GM21576 (cell line): ENCODE data around the gene ING5.

Experiments
- ATAC-seq: cut with Tn5 transposase; IDR thresholded peaks from one replicate; pipeline ENCODE4 v1.9.1; 2021; ENCODE audit warnings: mild to moderate bottlenecking, moderate library complexity; ENCODE audit not compliant: unreplicated experiment

ING5 gene

GRCh38 chr2:241774419-241775222 is 72.8 kb downstream of the ING5 start:
- ATAC-seq, result no peak

GRCh38 chr2:241775223-241776177 is 73.7 kb downstream of the ING5 start:
- no peak for ATAC-seq

DNA sequence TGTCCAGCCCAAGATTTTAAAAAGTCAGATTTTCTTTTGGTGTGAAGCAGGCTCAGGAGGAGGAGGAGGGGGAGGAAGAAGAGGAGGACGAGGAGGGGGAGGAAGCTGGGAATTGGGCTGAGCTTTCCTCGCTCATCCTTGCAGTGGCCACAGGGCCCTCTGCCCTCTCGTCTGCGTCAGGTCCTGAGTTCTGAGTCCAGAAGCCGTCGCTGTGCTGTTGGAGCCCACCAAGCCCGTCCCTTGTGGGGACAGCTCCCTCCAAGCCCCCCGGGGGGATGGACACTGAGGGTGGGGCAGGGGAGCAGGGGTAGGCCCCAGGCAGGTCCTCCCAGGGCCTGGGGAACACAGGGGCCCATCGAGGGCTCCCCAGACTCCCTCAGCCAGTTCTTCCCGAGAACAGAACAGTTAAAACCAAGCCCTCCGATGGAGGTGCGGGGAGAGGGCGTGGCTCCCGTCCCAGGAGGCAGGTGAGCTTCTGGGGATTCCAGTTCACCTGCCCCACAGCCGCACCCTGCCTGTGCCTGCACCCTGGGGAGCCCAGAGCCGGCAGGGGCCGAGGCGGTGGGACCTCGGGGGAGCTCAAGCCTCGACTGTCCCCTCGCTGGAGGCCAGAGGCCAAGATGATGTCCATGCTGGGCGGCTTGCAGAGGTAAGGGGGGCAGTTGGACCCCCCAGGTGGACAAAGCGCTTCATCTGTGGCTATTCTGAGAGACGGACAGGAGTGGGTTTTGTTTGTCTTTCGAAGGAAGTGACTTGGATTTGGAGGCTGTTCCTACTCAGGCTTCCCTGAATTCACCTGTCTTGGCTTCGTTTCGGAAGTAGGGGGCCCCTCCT is 74.7 kb downstream of the ING5 start, which contains the start of gene GAL3ST2:
Gene GAL3ST2, plus strand, starts transcription at position 487 of the 834 bp plus-strand sequence. Its CDS starts 134 bp downstream, at position 621.
- ATAC-seq, result no peak

- ATAC-seq, result no peak
These were observed 75.4 kb downstream of the ING5 start for GRCh38 chr2:241777170-241777685.

- ATAC-seq, result no peak
These were observed 76.1 kb downstream of the ING5 start for GRCh38 chr2:241777686-241778627.
